Measurements from ENCODE around the gene POP4. TPM values are rescaled to one million over a fixed set of nuclear protein-coding genes. Genes with fewer than 3 reads are reported as not detected.

Gene POP4
- total RNA-seq, 2 experiments from 2014 or later, result 79.9 to 80.3 TPM

- Mint-ChIP-seq H3K27me3 (peaks cover 43% of the 10 kb centered on the region), H3K9me3 (no peaks in the 10 kb centered on the region), H3K36me3 (no peaks in the 10 kb centered on the region), H3K4me1 (no peaks in the 10 kb centered on the region), H3K27ac (no peak overlapping the region), H3K4me3 (no peak overlapping the region)
- no peak for DNase-seq
- POLR2A ChIA-PET, result no interaction called here
- no peak for ATAC-seq (ENCODE audit: low read depth)
Measured at GRCh38 chr19:29568036-29569025, 37.8 kb upstream of the POP4 start.

- Mint-ChIP-seq H3K4me1 (no peaks in the 10 kb centered on the region), H3K36me3 (no peaks in the 10 kb centered on the region), H3K9me3 (no peaks in the 10 kb centered on the region), H3K27me3 (peaks cover 46% of the 10 kb centered on the region), H3K27ac (no peak overlapping the region), H3K4me3 (no peak overlapping the region)
- ATAC-seq (ENCODE audit: low read depth), result no peak
- POLR2A ChIA-PET, result no interaction called here
- no peak for DNase-seq
Measured at GRCh38 chr19:29569038-29569911, 36.8 kb upstream of the POP4 start.

- Mint-ChIP-seq H3K36me3 (no peaks in the 10 kb centered on the region), H3K27me3 (peaks cover 53% of the 10 kb centered on the region), H3K9me3 (no peaks in the 10 kb centered on the region), H3K4me1 (no peaks in the 10 kb centered on the region), H3K27ac (no peak overlapping the region), H3K4me3 (no peak overlapping the region)
- ATAC-seq (ENCODE audit: low read depth) (no peak), DNase-seq (no peak)
- POLR2A ChIA-PET, result no interaction called here
Measured at GRCh38 chr19:29571181-29571580, 34.9 kb upstream of the POP4 start.

GRCh38 chr19:29573486-29573885 lies 32.6 kb upstream of the POP4 start:
- H3K4me1 Mint-ChIP-seq, result no peaks in the 10 kb centered on the region
- POLR2A ChIA-PET, result interaction anchor here (0.6 kb wide), 1 partner anchor 43 kb away, joined by 4 read pairs; no protein-coding TSS in a partner anchor
- DNase-seq, result no peak
- H3K4me3 Mint-ChIP-seq, result no peak overlapping the region
- H3K27ac Mint-ChIP-seq, result no peak overlapping the region
- H3K27me3 Mint-ChIP-seq, result peaks cover 62% of the 10 kb centered on the region
- ATAC-seq (ENCODE audit: low read depth), result no peak
- no peaks in the 10 kb centered on the region for H3K36me3 Mint-ChIP-seq
- no peaks in the 10 kb centered on the region for H3K9me3 Mint-ChIP-seq

- POLR2A ChIA-PET, result no interaction called here
- Mint-ChIP-seq H3K36me3 (no peaks in the 10 kb centered on the region), H3K27ac (no peak overlapping the region), H3K4me3 (no peak overlapping the region), H3K4me1 (no peaks in the 10 kb centered on the region), H3K9me3 (no peaks in the 10 kb centered on the region), H3K27me3 (peaks cover 62% of the 10 kb centered on the region)
- ATAC-seq (ENCODE audit: low read depth) (no peak), DNase-seq (no peak)
Measured at GRCh38 chr19:29574510-29574909, 31.6 kb upstream of the POP4 start.

GRCh38 chr19:29576046-29576606 lies 30.0 kb upstream of the POP4 start:
- no peak for ATAC-seq (ENCODE audit: low read depth)
- POLR2A ChIA-PET, result no interaction called here

GRCh38 chr19:29576761-29577648 lies 29.1 kb upstream of the POP4 start:
- Mint-ChIP-seq H3K27me3 (peaks cover 46% of the 10 kb centered on the region), H3K27ac (no peak overlapping the region), H3K4me1 (no peaks in the 10 kb centered on the region), H3K36me3 (no peaks in the 10 kb centered on the region), H3K9me3 (peaks cover 6% of the 10 kb centered on the region), H3K4me3 (no peak overlapping the region)
- POLR2A ChIA-PET, result no interaction called here
- DNase-seq (no peak), ATAC-seq (ENCODE audit: low read depth) (no peak)

More at GRCh38 chr19:29576046-29576606, 30.0 kb upstream of the POP4 start:
- H3K27ac Mint-ChIP-seq, result no peak overlapping the region
- no peaks in the 10 kb centered on the region for H3K36me3 Mint-ChIP-seq
- no peak for DNase-seq
- peaks cover 51% of the 10 kb centered on the region for H3K27me3 Mint-ChIP-seq
- no peaks in the 10 kb centered on the region for H3K4me1 Mint-ChIP-seq
- peaks cover 4% of the 10 kb centered on the region for H3K9me3 Mint-ChIP-seq
- no peak overlapping the region for H3K4me3 Mint-ChIP-seq

GRCh38 chr19:29577649-29577963 lies 28.5 kb upstream of the POP4 start:
- Mint-ChIP-seq H3K27me3 (peaks cover 44% of the 10 kb centered on the region), H3K9me3 (peaks cover 6% of the 10 kb centered on the region), H3K4me3 (no peak overlapping the region), H3K4me1 (no peaks in the 10 kb centered on the region), H3K27ac (no peak overlapping the region), H3K36me3 (no peaks in the 10 kb centered on the region)
- DNase-seq (no peak), ATAC-seq (ENCODE audit: low read depth) (no peak)
- POLR2A ChIA-PET, result no interaction called here

- ATAC-seq (ENCODE audit: low read depth) (no peak), DNase-seq (no peak)
- Mint-ChIP-seq H3K27ac (no peak overlapping the region), H3K4me1 (no peaks in the 10 kb centered on the region), H3K9me3 (peaks cover 6% of the 10 kb centered on the region), H3K27me3 (peaks cover 42% of the 10 kb centered on the region), H3K36me3 (no peaks in the 10 kb centered on the region), H3K4me3 (no peak overlapping the region)
- POLR2A ChIA-PET, result no interaction called here
Measured at GRCh38 chr19:29578349-29578748, 27.7 kb upstream of the POP4 start.

GRCh38 chr19:29579308-29579910 lies 26.7 kb upstream of the POP4 start:
- H3K27ac Mint-ChIP-seq, result no peak overlapping the region
- POLR2A ChIA-PET, result no interaction called here
- H3K36me3 Mint-ChIP-seq, result no peaks in the 10 kb centered on the region
- DNase-seq (no peak), ATAC-seq (ENCODE audit: low read depth) (no peak)
- H3K27me3 Mint-ChIP-seq, result peaks cover 44% of the 10 kb centered on the region
- H3K4me3 Mint-ChIP-seq, result no peak overlapping the region
- peaks cover 5% of the 10 kb centered on the region for H3K4me1 Mint-ChIP-seq
- peaks cover 6% of the 10 kb centered on the region for H3K9me3 Mint-ChIP-seq

GRCh38 chr19:29581398-29581797 lies 24.7 kb upstream of the POP4 start:
- Mint-ChIP-seq H3K27ac (no peak overlapping the region), H3K27me3 (peaks cover 39% of the 10 kb centered on the region)
- ATAC-seq (ENCODE audit: low read depth), result no peak

GRCh38 chr19:29583196-29583999 lies 22.7 kb upstream of the POP4 start:
- DNase-seq, result no peak
- H3K36me3 Mint-ChIP-seq, result no peaks in the 10 kb centered on the region
- no peak overlapping the region for H3K4me3 Mint-ChIP-seq
- peaks cover 20% of the 10 kb centered on the region for H3K4me1 Mint-ChIP-seq
- H3K9me3 Mint-ChIP-seq, result peaks cover 6% of the 10 kb centered on the region
- POLR2A ChIA-PET, result interaction anchor here (2.4 kb wide), 1 partner anchor 23 kb away, joined by 9 read pairs; the partner anchor contains the start of gene POP4
- peaks cover 27% of the 10 kb centered on the region for H3K27me3 Mint-ChIP-seq
- no peak overlapping the region for H3K27ac Mint-ChIP-seq
- no peak for ATAC-seq (ENCODE audit: low read depth)

More at GRCh38 chr19:29581398-29581797, 24.7 kb upstream of the POP4 start:
- Mint-ChIP-seq H3K4me1 (peaks cover 5% of the 10 kb centered on the region), H3K9me3 (peaks cover 6% of the 10 kb centered on the region), H3K4me3 (no peak overlapping the region), H3K36me3 (no peaks in the 10 kb centered on the region)
- POLR2A ChIA-PET, result no interaction called here
- DNase-seq, result no peak

Data from activated naive CD8-positive, alpha-beta T cell treated with anti-CD3 and anti-CD28 coated beads, Interleukin-2, amount 10 ng/mL, durations not matched to agents 7 days and 5 days (primary cell).